Measurements from ENCODE around the gene HMBS. TPM values are rescaled to one million over a fixed set of nuclear protein-coding genes. Genes with fewer than 3 reads are reported as not detected.
A peak's percentile ranks its signal among the peaks of the same experiment; 100 is the strongest.

Gene HMBS
- total and polyA plus RNA-seq, 2 of the 8 experiments (the other 6 are each of a cell fraction or from before 2014, with no cell fraction given) = 69.3 to 109 TPM

DNA sequence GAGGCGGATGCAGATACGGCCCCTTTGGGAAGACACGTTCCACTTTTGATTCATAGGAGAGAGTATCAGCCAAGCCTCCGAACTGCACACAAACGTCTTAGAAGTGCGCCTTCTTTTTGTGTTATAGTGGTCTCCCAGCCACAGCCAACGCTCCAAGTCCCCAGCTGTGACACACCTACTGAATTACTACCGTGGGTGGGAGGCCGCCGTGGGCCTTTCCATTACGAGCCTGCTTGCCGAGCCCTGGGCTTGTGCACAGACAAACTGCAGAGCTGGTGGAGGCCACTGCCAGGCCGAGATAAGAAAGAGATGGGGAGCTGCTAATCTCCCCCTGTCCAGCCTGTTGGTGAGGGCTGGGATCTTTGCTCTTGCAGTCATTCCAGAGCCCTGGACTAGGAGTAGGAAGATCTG is 761 bp downstream of the HMBS start:
- no peaks in the 10 kb centered on the region for H3K9me3 ChIP-seq (ENCODE audit: insufficient read depth in 2 of 2, low read depth in 1 of 2, low read length in 1 of 2)
- H3K56ac ChIP-seq (replicated peaks; ENCODE audit: insufficient read length, low read depth, low read length) = peak overlapping the region; percentile 80
- H3K4me2 ChIP-seq (ENCODE audit: insufficient read depth in 1 of 2, low read depth in 2 of 2, low read length in 2 of 2) = peak overlapping the region; percentile 89 to 90
- no peak overlapping the region for H4K5ac ChIP-seq (ENCODE audit: insufficient read length, low read depth, low read length)
- H2BK15ac ChIP-seq (ENCODE audit: low read length) = 0 out of 2 replicates have a peak overlapping the region, but pooled peaks have one; percentile 1
- H3K18ac ChIP-seq (ENCODE audit: extremely low read depth, low read length) = no peak overlapping the region; the same call in 1 of the 2 replicates
- H3K4ac ChIP-seq (replicated peaks; ENCODE audit: insufficient read length, low read depth, low read length) = no peak overlapping the region
- peaks cover 9% of the 10 kb centered on the region for H3K79me1 ChIP-seq (ENCODE audit: low read depth, low read length)
- H3K23me2 ChIP-seq (ENCODE audit: low read depth, low read length) = peaks cover 7% of the 10 kb centered on the region; the same call in 1 of the 2 replicates
- ChIA-PET POLR2A (ENCODE audit: partially characterized antibody) (interaction anchor here (0.9 to 9.2 kb wide), 20 partner anchors 11 to 253 kb away, joined by 3 to 141 read pairs (median 6); partner anchors contain the start of genes ABCG4, C2CD2L, HINFP and HYOU1), CTCF (ENCODE audit: partially characterized antibody) (interaction anchor here (0.8 to 2.4 kb wide), 8 partner anchors 15 to 111 kb away, joined by 3 to 7 read pairs (median 4); partner anchors contain the start of gene HINFP)
- no peak overlapping the region for H4K91ac ChIP-seq (replicated peaks; ENCODE audit: insufficient read length, low read length)
- H3K9ac ChIP-seq (replicated peaks in 1 of 4; ENCODE audit: extremely low read depth in 1 of 4, low read depth in 3 of 4, low read length in 3 of 4) = peak overlapping the region; percentile 76 to 92 (median 86)
- peak overlapping the region; percentile 70 for H3K27ac ChIP-seq (ENCODE audit: low read depth, low read length)
- H2AFZ ChIP-seq (ENCODE audit: low read length) = peak overlapping the region; percentile 27; the same call in 1 of the 2 replicates
- H3K79me2 ChIP-seq (ENCODE audit: control insufficient read depth in 1 of 2, insufficient read depth in 2 of 2, low read length in 2 of 2) = peaks cover 3 to 18% of the 10 kb centered on the region in 2 experiments; a peak in 3 of 4 replicates
- peaks cover 2 to 26% (median 9%) of the 10 kb centered on the region in 4 experiments; a peak in 7 of 8 replicates for H3K36me3 ChIP-seq (ENCODE audit: control insufficient read depth in 2 of 4, insufficient read depth in 4 of 4, low read length in 3 of 4)
- peaks cover 0 to 5% (median 2%) of the 10 kb centered on the region in 4 experiments; a peak in 2 of 7 replicates for H3K4me1 ChIP-seq (replicated peaks in 1 of 4; ENCODE audit: control insufficient read depth in 3 of 4, insufficient read depth in 4 of 4, low read length in 3 of 4)
- H3K27me3 ChIP-seq (replicated peaks in 1 of 4; ENCODE audit: control insufficient read depth in 3 of 4, extremely low read depth in 1 of 4, insufficient read depth in 3 of 4, low read length in 3 of 4) = no peaks in the 10 kb centered on the region
- H2BK5ac ChIP-seq (ENCODE audit: low read depth, low read length) = 0 out of 2 replicates have a peak overlapping the region, but pooled peaks have one; percentile 11
- peak overlapping the region; percentile 66; the same call in 1 of the 2 replicates for H2AK5ac ChIP-seq (ENCODE audit: low read depth, low read length)
- no peak overlapping the region for H2BK120ac ChIP-seq (replicated peaks; ENCODE audit: low read depth, low read length)
- FAIRE-seq (no peak), DNase-seq (ENCODE audit: low read depth in 1 of 2, low spot score in 2 of 2) (no peak)
- TF ChIP-seq JUN (IDR thresholded peaks at IDR 0.05; ENCODE audit: low read depth, low read length) (no peak), ASH2L (IDR thresholded peaks at IDR 0.05; ENCODE audit: low read length) (peak; percentile 15)
- peak overlapping the region; percentile 78 to 97 (median 86) for H3K4me3 ChIP-seq (ENCODE audit: extremely low read depth in 1 of 4, insufficient read depth in 2 of 4, low read depth in 3 of 4, low read length in 4 of 4)
- H4K8ac ChIP-seq (ENCODE audit: extremely low read depth, insufficient read depth, low read length) = peak overlapping the region; percentile 73
- no peak overlapping the region for H3K23ac ChIP-seq (ENCODE audit: insufficient read length)
- WGBS, 2 experiments (ENCODE audit: extremely low coverage in 1 of 2, insufficient coverage in 1 of 2, insufficient read length in 1 of 2, insufficient replicate concordance in 2 of 2, low coverage in 1 of 2, low lambda C conversion rate in 2 of 2, missing lambda C conversion rate in 1 of 2) = 9% methylated on average over 13 of the region's 13 CpGs; no CpG with 5 or more reads in 1 of the 2 experiments
- peaks cover 0 to 1% of the 10 kb centered on the region in 2 experiments for H4K20me1 ChIP-seq (replicated peaks in 1 of 2; ENCODE audit: control insufficient read depth in 1 of 2, insufficient read depth in 2 of 2, low read length in 2 of 2)
- peak overlapping the region; percentile 2; the same call in 1 of the 2 replicates for H2BK12ac ChIP-seq (ENCODE audit: low read depth, low read length)
- no peak overlapping the region for H3K14ac ChIP-seq (ENCODE audit: insufficient read length)
- no peak overlapping the region for H2BK20ac ChIP-seq (ENCODE audit: low read length)
